ENCODE data around the gene TLE4. TPM values are rescaled to one million over a fixed set of nuclear protein-coding genes. Genes with fewer than 3 reads are reported as not detected.

The TLE4 gene
- total and polyA plus RNA-seq, 12 donors: 11.8 to 70.5 (median 42.9) TPM

- no peak overlapping the region for H3K27ac ChIP-seq
- H3K36me3 ChIP-seq (replicated peaks in 1 of 2): no peaks in the 10 kb centered on the region
- peaks cover 19 to 50% of the 10 kb centered on the region in 2 donors for H3K4me1 ChIP-seq (replicated peaks in 1 of 2)
- no peaks in the 10 kb centered on the region for H3K27me3 ChIP-seq
- TF ChIP-seq CTCF (IDR thresholded peaks at IDR 0.05) (no peak), POLR2A (IDR thresholded peaks at IDR 0.05) (no peak)
- whole genome bisulfite sequencing, 4 donors: 45 to 57% (median 50%) methylated on average over 4 of the region's 4 CpGs
- no peaks in the 10 kb centered on the region for H3K9me3 ChIP-seq (replicated peaks in 1 of 3)
- intact Hi-C loops (cut with DNase I): no loop called here
- DNase-seq: no peak
- no peak overlapping the region for H3K4me3 ChIP-seq
Measured at GRCh38 chr9:79616013-79616412, 44.2 kb downstream of the TLE4 start.

- DNase-seq: peak in 5 of 7 donors; percentile 20 to 63 (median 41)
- intact Hi-C loops (cut with DNase I): no loop called here
- no peaks in the 10 kb centered on the region for H3K27me3 ChIP-seq
- TF ChIP-seq CTCF (IDR thresholded peaks at IDR 0.05): no peak
- no peak for TF ChIP-seq POLR2A (IDR thresholded peaks at IDR 0.05)
- 41 to 52% (median 46%) methylated on average over 3 of the region's 3 CpGs for WGBS, 4 donors
- peaks cover 19 to 42% of the 10 kb centered on the region in 2 donors for H3K4me1 ChIP-seq (replicated peaks in 1 of 2)
- H3K27ac ChIP-seq: peak overlapping the region in 1 of 5 donors; percentile 20
- H3K36me3 ChIP-seq (replicated peaks in 1 of 2): no peaks in the 10 kb centered on the region
- H3K9me3 ChIP-seq (replicated peaks in 1 of 3): no peaks in the 10 kb centered on the region
- H3K4me3 ChIP-seq: no peak overlapping the region
Measured at GRCh38 chr9:79616971-79617370, 45.2 kb downstream of the TLE4 start.

GRCh38 chr9:79617395-79617794 lies 45.6 kb downstream of the TLE4 start:
- TF ChIP-seq CTCF (IDR thresholded peaks at IDR 0.05) (no peak), POLR2A (IDR thresholded peaks at IDR 0.05) (no peak)
- peak overlapping the region in 1 of 5 donors; percentile 20 for H3K27ac ChIP-seq
- no peaks in the 10 kb centered on the region for H3K9me3 ChIP-seq (replicated peaks in 1 of 3)
- no peak overlapping the region for H3K4me3 ChIP-seq
- DNase-seq: peak; percentile 42 to 83 (median 69)
- H3K27me3 ChIP-seq: no peaks in the 10 kb centered on the region
- intact Hi-C loops (cut with DNase I): no loop called here
- peaks cover 19 to 38% of the 10 kb centered on the region in 2 donors for H3K4me1 ChIP-seq (replicated peaks in 1 of 2)
- WGBS, 4 donors: 37 to 45% (median 40%) methylated on average over 4 of the region's 4 CpGs
- no peaks in the 10 kb centered on the region for H3K36me3 ChIP-seq (replicated peaks in 1 of 2)

GRCh38 chr9:79619930-79620329 lies 48.2 kb downstream of the TLE4 start:
- TF ChIP-seq CTCF (IDR thresholded peaks at IDR 0.05) (no peak), POLR2A (IDR thresholded peaks at IDR 0.05) (no peak)
- intact Hi-C loops (cut with DNase I): no loop called here

More at GRCh38 chr9:79619930-79620329, 48.2 kb downstream of the TLE4 start:
- no peak for DNase-seq
- H3K27ac ChIP-seq: no peak overlapping the region
- peaks cover 19 to 43% of the 10 kb centered on the region in 2 donors for H3K4me1 ChIP-seq (replicated peaks in 1 of 2)
- no peaks in the 10 kb centered on the region for H3K27me3 ChIP-seq
- H3K36me3 ChIP-seq (replicated peaks in 1 of 2): no peaks in the 10 kb centered on the region
- H3K4me3 ChIP-seq: no peak overlapping the region
- H3K9me3 ChIP-seq (replicated peaks in 1 of 3): no peaks in the 10 kb centered on the region
